GM20000 (cell line): ENCODE measurements around the gene MAST2.
"Not testable (repeated sequence)": the region's sequence is repeated elsewhere in the genome, so short reads cannot be mapped to it uniquely, and the experiment has no call there.

ENCODE experiments used
- DNase-seq: peaks from one replicate; pipeline ENCODE4 v3.0.0; 2012; ENCODE audit warnings: low spot score
- CTCF ChIP-seq: IDR thresholded peaks from 2 replicates; pipeline ENCODE4 v1.5.1; 2012; ENCODE audit warnings: mild to moderate bottlenecking, control low read depth; ENCODE audit errors: extremely low read depth, missing control alignments

The MAST2 gene

GRCh38 chr1:46043458-46044017 lies 240.1 kb downstream of the MAST2 start:
- peak; percentile 64 for DNase-seq
- no peak for TF ChIP-seq CTCF

GRCh38 chr1:46044116-46044515 lies 240.7 kb downstream of the MAST2 start:
- DNase-seq, result no peak
- TF ChIP-seq CTCF, result no peak

- DNase-seq, result no peak
- TF ChIP-seq CTCF, result no peak
Observed at GRCh38 chr1:46053734-46054133, 250.3 kb downstream of the MAST2 start.

GRCh38 chr1:46056325-46056724 lies 252.9 kb downstream of the MAST2 start:
- no peak for DNase-seq
- TF ChIP-seq CTCF, result no peak

GRCh38 chr1:46057215-46057614 lies 253.8 kb downstream of the MAST2 start:
- not testable (repeated sequence) for DNase-seq

- DNase-seq, result no peak
- no peak for TF ChIP-seq CTCF
Observed at GRCh38 chr1:46057781-46058180, 254.4 kb downstream of the MAST2 start.

GRCh38 chr1:46058936-46059335 lies 255.5 kb downstream of the MAST2 start:
- no peak for TF ChIP-seq CTCF
- DNase-seq, result no peak

GRCh38 chr1:46061146-46061545 lies 257.7 kb downstream of the MAST2 start:
- DNase-seq, result no peak
- no peak for TF ChIP-seq CTCF
